HG03565 (cell line): ENCODE data around the gene SLC25A48.

Source experiments
- ATAC-seq: cut with Tn5 transposase; IDR thresholded peaks from one replicate; pipeline ENCODE4 v1.9.1; 2021; ENCODE audit warnings: mild to moderate bottlenecking, moderate library complexity; ENCODE audit not compliant: unreplicated experiment

SLC25A48 gene

GRCh38 chr5:135879591-135879990 is 45.1 kb downstream of the SLC25A48 start:
- no peak for ATAC-seq

- no peak for ATAC-seq
Observed at GRCh38 chr5:135880278-135880677, 45.8 kb downstream of the SLC25A48 start.

- ATAC-seq, result no peak
Observed at GRCh38 chr5:135880801-135881200, 46.3 kb downstream of the SLC25A48 start.

GRCh38 chr5:135881244-135881643 is 46.8 kb downstream of the SLC25A48 start:
- no peak for ATAC-seq

DNA sequence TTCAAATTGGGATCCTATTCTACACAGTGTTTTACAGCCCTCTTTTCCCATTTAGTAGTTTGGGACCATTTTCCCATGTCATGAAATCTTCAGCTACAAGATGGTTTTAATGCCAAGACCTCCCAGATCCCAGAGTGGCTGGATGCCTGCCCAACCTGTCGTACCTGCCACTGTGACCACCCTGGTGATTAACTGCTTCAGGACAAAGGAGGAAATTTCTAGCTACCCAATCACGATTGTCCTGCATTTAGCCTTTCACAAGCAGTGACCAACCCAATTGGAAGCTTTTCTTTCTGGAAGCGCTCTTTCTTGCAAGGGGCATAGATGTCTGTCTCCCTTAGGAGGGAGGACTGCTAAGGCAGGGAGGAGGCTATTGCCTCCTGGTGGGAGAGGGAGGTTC is 47.4 kb downstream of the SLC25A48 start:
- ATAC-seq, result no peak

GRCh38 chr5:135883026-135883425 is 48.6 kb downstream of the SLC25A48 start:
- ATAC-seq, result no peak

DNA sequence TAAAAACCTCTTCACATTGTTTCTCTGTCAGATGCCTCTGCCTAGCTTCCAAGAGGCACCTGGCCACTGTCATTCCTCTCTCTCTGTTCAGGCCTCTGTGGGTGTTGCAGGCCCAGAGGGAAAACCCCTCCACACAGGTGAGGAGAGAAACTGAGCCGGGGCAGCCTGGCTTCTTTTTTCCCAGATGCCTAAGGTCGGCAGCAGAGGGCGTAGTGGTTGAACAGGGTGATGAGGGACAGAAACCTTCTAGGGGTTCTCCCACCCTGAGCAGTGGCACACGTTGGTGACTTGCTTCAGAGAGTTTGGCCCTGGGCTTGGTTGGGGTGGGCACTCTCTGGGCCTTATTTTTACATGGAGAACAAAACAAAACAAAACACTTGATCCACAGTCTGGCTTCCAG is 49.0 kb downstream of the SLC25A48 start:
- no peak for ATAC-seq

- ATAC-seq, result no peak
Observed at GRCh38 chr5:135885031-135885430, 50.6 kb downstream of the SLC25A48 start.

- no peak for ATAC-seq
Observed at GRCh38 chr5:135886136-135886535, 51.7 kb downstream of the SLC25A48 start.

DNA sequence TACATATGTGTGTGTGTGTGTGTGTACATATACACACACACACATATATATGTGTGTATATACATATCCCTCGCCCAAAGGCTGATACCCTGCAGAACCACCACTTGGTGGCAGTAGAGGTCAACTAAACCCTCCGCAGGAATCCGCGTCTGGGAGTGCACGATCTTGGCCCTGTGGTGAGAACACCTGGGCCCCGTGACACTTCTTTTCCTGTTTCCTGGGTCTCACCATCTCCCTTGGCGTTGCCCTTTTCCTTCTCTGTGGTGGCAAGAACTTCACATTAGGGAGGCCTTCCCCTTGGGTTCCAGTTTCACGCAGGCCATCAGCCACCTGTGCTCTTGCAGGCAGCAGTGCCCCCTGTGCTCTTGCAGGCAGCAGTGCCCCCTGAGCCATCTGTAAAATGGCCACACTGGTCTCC is 53.0 kb downstream of the SLC25A48 start:
- ATAC-seq, result peak; percentile 89

GRCh38 chr5:135887881-135888614 is 53.6 kb downstream of the SLC25A48 start:
- ATAC-seq, result no peak

GRCh38 chr5:135890296-135890695 is 55.8 kb downstream of the SLC25A48 start:
- ATAC-seq, result no peak

GRCh38 chr5:135890867-135891266 is 56.4 kb downstream of the SLC25A48 start:
- peak; percentile 57 for ATAC-seq

- ATAC-seq, result no peak
Observed at GRCh38 chr5:135891268-135891667, 56.8 kb downstream of the SLC25A48 start.

GRCh38 chr5:135891791-135892190 is 57.3 kb downstream of the SLC25A48 start:
- ATAC-seq, result no peak

DNA sequence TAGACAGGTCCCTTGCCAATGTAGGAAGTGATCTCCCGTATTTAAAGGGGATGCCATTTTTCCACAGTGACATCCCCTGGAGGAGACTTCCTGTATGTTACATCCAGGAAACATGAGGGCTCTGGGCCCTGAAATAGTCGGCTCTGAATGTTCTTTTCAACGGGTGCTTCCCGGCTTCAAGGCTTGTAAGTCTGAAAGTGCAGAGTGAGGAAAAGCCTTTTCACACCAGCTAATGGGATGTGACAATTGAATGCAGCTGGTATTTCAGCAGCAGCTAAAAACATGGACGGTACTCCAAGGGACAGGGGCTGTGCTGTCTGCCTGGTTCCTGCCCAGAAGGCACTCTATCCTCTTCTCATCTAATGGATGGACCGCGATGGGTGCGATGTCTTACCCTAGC is 59.8 kb downstream of the SLC25A48 start:
- ATAC-seq, result no peak

- ATAC-seq, result no peak
Observed at GRCh38 chr5:135894789-135895188, 60.3 kb downstream of the SLC25A48 start.

- ATAC-seq, result no peak
Observed at GRCh38 chr5:135895474-135896006, 61.1 kb downstream of the SLC25A48 start, which contains the start of gene IL9. TSS of gene IL9 (minus strand) at chr5:135895841. CDS start at chr5:135895816, 25 bp downstream.

DNA sequence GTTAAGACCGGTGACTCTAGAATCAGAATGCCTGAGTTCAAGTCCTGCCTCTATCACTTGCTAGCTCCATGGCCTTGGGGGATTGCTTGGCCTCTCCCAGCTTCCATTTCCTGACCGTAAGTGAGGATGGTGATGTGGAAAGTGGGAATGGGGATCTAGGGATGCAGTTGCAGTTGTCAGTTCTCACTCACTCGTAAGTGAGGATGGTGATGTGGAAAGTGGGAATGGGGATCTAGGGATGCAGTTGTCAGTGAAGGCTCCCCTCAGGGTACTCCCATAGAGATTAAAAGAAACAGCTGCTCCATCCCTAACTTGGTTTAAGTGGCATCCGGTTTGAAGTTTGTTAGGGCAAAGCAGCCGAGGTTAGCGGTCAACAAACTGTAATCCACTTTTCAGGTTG is 64.2 kb downstream of the SLC25A48 start:
- no peak for ATAC-seq

DNA sequence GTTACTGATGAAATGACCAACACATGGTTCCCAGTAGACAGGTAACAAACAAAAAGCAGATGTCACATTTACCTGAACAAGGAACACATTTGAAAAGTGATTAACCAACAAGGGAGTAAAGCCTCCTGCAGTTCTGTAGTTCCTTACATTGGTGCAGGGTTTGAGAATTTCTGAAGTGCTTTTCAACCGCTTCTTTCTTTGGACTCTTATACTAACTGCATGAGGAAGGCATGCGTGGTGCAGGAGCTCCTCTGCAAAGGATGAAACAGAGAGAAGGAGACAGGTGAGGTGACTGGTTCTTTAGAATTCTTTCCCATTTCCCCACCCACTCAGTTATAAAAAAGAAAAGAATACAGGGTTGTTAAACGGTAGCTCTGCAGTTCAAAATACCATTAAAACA is 65.8 kb downstream of the SLC25A48 start:
- no peak for ATAC-seq

- no peak for ATAC-seq
Observed at GRCh38 chr5:135901633-135902032, 67.2 kb downstream of the SLC25A48 start.

DNA sequence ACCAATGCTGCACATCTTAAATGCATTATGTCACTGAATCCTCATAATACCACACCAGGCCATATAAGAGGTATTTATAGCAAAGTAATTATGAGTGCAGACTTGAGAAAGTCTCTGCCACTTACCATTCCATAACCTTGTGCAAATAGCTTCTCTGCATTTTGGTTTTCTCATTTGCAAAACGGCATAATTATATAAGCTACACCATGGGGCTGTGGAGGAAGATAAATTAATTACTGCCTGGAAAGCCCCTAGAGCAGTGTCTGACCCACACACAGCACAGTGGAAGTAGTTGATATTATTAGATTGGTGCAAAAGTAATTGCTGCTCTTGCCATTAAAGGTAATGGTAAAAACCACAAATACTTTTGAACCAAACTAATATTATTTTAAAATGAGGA is 70.7 kb downstream of the SLC25A48 start:
- ATAC-seq, result no peak
